Epidermal melanocyte (primary cell): Measurements from ENCODE around the gene BRME1.

ENCODE experiments used
- DNase-seq: peaks from one replicate; pipeline ENCODE4 v3.0.0; 2011; ENCODE audit warnings: low spot score; ENCODE audit not compliant: insufficient read length

Gene BRME1

GRCh38 chr19:13847407-13848339 is 58.2 kb downstream of the BRME1 start:
- DNase-seq, result peak; percentile 92

- peak; percentile 81 for DNase-seq
Measured at GRCh38 chr19:13846557-13847406, 59.1 kb downstream of the BRME1 start.

GRCh38 chr19:13844130-13844631 is 61.7 kb downstream of the BRME1 start:
- peak; percentile 4 for DNase-seq

- DNase-seq, result peak; percentile 36
Measured at GRCh38 chr19:13843104-13843921, 62.6 kb downstream of the BRME1 start.

- peak; percentile 87 for DNase-seq
Measured at GRCh38 chr19:13842291-13843103, 63.4 kb downstream of the BRME1 start.

- no peak for DNase-seq
Measured at GRCh38 chr19:13841962-13842290, 64.0 kb downstream of the BRME1 start.

- peak; percentile 36 for DNase-seq
Measured at GRCh38 chr19:13841086-13841961, 64.6 kb downstream of the BRME1 start.

- peak; percentile 51 for DNase-seq
Measured at GRCh38 chr19:13840305-13841085, 65.4 kb downstream of the BRME1 start.

- no peak for DNase-seq
Measured at GRCh38 chr19:13839938-13840304, 66.0 kb downstream of the BRME1 start.

GRCh38 chr19:13839130-13839937 is 66.6 kb downstream of the BRME1 start:
- peak; percentile 88 for DNase-seq

- DNase-seq, result no peak
Measured at GRCh38 chr19:13838435-13839129, 67.3 kb downstream of the BRME1 start.

GRCh38 chr19:13835791-13836723 is 69.9 kb downstream of the BRME1 start:
- no peak for DNase-seq

- no peak for DNase-seq
Measured at GRCh38 chr19:13834244-13835069, 71.5 kb downstream of the BRME1 start.

GRCh38 chr19:13833330-13834243 is 72.3 kb downstream of the BRME1 start:
- peak; percentile 98 for DNase-seq
